ENCODE results near the gene ADM2. TPM values are rescaled to one million over a fixed set of nuclear protein-coding genes. Genes with fewer than 3 reads are reported as not detected.
A peak's percentile ranks its signal among the peaks of the same experiment; 100 is the strongest.

The ADM2 gene
- total RNA-seq, 1 donor from 2014 or later, result 1.7 TPM

DNA sequence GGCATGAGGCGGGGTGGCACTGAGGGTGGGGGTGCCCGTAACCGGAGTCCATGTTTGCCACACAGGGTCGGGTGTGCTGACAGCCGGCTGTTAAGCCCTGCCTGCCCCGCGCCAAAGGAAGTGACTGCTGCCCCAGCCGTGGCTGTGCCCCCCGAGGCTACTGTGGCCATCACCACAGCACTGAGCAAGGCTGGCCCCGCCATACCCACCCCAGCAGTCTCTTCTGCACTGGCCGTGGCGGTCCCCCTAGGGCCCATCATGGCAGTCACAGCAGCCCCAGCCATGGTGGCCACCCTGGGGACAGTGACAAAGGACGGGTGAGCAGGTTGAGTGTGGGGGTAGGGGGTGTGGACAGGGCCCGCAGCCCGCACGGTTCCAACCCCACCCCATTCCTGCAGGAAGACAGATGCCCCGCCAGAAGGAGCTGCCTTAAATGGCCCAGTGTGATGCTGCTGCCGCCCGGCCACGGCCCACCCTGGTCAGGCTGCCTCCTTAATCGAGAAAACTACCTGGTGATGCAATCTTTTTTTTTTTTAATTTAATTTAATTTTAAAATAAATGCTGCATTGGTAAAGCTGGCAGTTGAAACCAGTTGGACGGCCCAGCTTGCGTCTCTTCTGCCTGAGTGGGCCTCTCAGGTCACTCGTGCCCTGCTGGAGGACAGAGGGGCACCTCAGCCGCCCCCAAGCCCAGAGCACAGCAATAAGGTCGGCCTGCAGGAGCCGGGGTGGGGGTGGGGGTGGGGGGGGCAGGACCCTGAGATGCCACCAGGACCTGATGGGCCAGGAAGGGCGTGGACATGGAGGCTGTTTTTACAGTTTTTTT, 37.3 kb upstream of the ADM2 start:
- DNase-seq (ENCODE audit: low read depth, low spot score), result no peak
- H3K4me1 Mint-ChIP-seq, result no peaks in the 10 kb centered on the region
- no peaks in the 10 kb centered on the region for H3K9me3 Mint-ChIP-seq
- H3K27ac Mint-ChIP-seq (ENCODE audit: unreplicated experiment), result no peak overlapping the region
- TF ChIP-seq CTCF (conservative IDR thresholded peaks at IDR 0.05), result no peak
- H3K4me3 Mint-ChIP-seq, result peak overlapping the region; percentile 73
- peaks cover 6% of the 10 kb centered on the region for H3K36me3 Mint-ChIP-seq (ENCODE audit: low read depth)
- peaks cover 8% of the 10 kb centered on the region for H3K27me3 Mint-ChIP-seq (ENCODE audit: low read depth)

DNA sequence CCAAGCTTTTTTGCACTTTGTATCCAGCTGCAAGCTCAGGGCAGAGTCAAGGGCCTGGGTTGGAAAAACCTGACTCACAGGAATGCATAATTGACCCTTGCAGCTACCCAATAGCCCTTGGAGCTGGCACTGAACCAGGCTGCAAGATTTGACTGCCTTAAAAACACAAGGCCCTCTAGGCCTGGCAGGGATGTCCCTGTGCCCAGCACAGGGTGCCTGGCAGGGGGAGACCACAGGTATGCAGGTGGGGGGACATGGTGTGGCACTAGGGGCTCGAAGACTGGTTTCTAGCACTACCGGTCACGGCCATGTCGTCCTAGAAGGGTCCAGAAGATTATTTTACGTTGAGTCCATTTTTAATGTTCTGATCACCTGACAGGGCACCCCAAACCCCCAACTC, 36.7 kb upstream of the ADM2 start:
- Mint-ChIP-seq H3K4me1 (peaks cover 3% of the 10 kb centered on the region), H3K36me3 (ENCODE audit: low read depth) (peaks cover 9% of the 10 kb centered on the region), H3K27me3 (ENCODE audit: low read depth) (peaks cover 8% of the 10 kb centered on the region), H3K4me3 (peak overlapping the region; percentile 47), H3K27ac (ENCODE audit: unreplicated experiment) (no peak overlapping the region), H3K9me3 (no peaks in the 10 kb centered on the region)
- no peak for TF ChIP-seq CTCF (conservative IDR thresholded peaks at IDR 0.05)
- DNase-seq (ENCODE audit: low read depth, low spot score), result no peak

DNA sequence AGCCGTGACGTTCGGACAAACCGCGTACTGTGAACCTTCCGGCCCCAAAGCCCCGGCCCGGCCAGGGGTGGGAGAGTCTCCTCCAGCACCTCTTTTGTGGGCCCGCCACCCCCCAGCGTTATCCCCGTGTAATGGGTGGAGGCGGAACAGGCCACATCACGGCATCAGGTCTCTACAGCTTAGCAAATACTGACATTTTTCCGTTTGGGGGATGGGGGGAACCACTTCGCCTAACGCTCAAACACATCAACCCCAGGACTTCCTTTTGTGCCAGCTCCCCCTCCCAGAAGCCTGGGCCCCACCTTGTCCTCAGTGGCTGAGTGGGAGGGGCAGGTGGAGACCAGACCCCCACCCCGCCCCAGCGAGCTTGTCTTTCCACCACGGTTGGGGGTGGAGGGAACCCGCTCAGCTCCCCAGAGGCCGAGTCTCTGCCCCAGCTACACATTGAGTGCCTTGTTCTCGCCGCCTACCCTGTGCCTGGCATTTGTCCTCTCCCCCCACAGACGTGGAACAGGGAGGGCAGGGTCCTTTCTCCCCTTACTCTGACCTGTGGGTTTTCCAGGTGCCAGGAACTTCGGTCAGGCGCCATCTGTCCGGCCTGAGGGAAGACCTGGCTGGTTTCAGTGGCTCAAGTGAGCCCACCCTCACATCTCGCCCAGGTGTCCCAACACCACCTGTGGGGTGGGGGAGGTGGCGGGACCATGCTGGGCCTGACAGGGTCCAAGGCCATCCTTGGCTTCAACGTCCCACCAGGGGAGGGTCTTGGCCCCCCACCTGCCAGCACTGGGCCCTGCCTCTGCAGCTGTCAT, 36.1 kb upstream of the ADM2 start:
- Mint-ChIP-seq H3K27ac (ENCODE audit: unreplicated experiment) (no peak overlapping the region), H3K4me1 (peaks cover 5% of the 10 kb centered on the region), H3K27me3 (ENCODE audit: low read depth) (peaks cover 8% of the 10 kb centered on the region), H3K36me3 (ENCODE audit: low read depth) (peaks cover 11% of the 10 kb centered on the region), H3K4me3 (peak overlapping the region; percentile 47), H3K9me3 (no peaks in the 10 kb centered on the region)
- no peak for TF ChIP-seq CTCF (conservative IDR thresholded peaks at IDR 0.05)
- no peak for DNase-seq (ENCODE audit: low read depth, low spot score)

DNA sequence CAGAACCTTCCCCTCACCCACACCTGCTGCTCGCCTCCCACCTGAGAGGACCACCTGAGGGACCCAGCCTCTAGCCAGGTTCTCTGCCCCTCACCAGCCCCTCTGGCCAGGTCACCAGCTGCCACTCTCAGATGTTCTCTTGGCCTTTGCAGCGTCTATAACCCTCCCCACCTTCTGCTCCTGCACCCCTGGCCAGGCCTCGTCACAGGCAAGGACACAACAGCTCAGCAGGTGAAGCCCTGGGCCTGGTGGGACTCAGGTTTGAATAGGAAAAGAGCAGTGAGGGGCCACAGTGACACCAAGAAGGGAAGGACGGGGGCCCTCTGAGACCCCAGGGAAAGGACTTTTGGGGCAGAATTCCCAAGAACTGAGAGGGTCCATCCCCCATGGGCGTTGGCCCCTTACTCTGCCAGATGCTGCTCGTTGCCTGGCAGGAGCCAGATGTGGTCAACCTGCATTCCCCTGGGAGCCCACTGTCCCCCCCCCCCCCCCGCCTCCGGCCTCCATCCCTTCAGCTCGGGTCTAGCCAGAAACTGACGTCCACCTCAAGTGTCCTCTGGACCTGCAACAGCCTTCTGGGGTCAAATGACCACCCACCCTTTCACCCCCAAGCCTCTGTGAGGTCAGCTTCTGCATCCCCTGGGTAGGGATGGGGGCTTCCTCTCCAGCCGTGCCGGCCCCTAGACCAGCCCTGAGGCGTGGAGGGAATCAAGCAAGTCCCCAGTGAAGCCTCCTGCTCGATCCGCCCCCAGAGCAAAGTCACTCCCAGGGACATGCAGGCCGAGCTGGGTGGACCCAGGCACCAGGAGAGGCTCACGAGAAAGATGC, 35.2 kb upstream of the ADM2 start:
- H3K27ac Mint-ChIP-seq (ENCODE audit: unreplicated experiment), result no peak overlapping the region
- H3K4me3 Mint-ChIP-seq, result peak overlapping the region; percentile 47
- DNase-seq (ENCODE audit: low read depth, low spot score), result no peak
- H3K4me1 Mint-ChIP-seq, result peaks cover 5% of the 10 kb centered on the region
- no peak for TF ChIP-seq CTCF (conservative IDR thresholded peaks at IDR 0.05)
- no peaks in the 10 kb centered on the region for H3K9me3 Mint-ChIP-seq
- peaks cover 8% of the 10 kb centered on the region for H3K27me3 Mint-ChIP-seq (ENCODE audit: low read depth)
- H3K36me3 Mint-ChIP-seq (ENCODE audit: low read depth), result peaks cover 11% of the 10 kb centered on the region

Measured in neural crest cell (in vitro differentiated cells).